MM.1S (cell line): ENCODE results near the gene KCNQ1.

ENCODE experiments used
- CTCF ChIP-seq: fragments of 300-600 bp; sonication (generic); IDR thresholded peaks from 2 replicates; pipeline ENCODE4 v1.5.1; 2016; ENCODE audit warnings: antibody characterized with exemption, low read length, mixed read lengths
- EZH2 ChIP-seq: fragments of 300-600 bp; sonication (generic); optimal IDR thresholded peaks from 2 replicates; pipeline ENCODE3; 2017; ENCODE audit warnings: low read depth, mild to moderate bottlenecking, antibody characterized with exemption, low read length, mixed read lengths
- EZH2phosphoT487 ChIP-seq: fragments of 300-600 bp; sonication (generic); IDR thresholded peaks from 2 replicates; pipeline ENCODE4 v1.6.1; 2018; ENCODE audit warnings: antibody characterized with exemption, low read length

- TF ChIP-seq CTCF: no peak
- no peak for TF ChIP-seq EZH2
- TF ChIP-seq EZH2phosphoT487: no peak
Measured at GRCh38 chr11:2673250-2673610, 228.4 kb downstream of the KCNQ1 start.
